K562 (cell line): ENCODE data around the gene CISD3.

Source experiments
- CBX5 ChIP-seq: IDR thresholded peaks from 2 replicates; pipeline ENCODE4 v1.6.1; 2014; ENCODE audit warnings: low read depth, borderline replicate concordance
- GTF2F1 ChIP-seq: IDR thresholded peaks from 2 replicates; pipeline ENCODE4 v1.6.1; 2011; ENCODE audit warnings: low read depth, low read length, improper control_type of control experiment
- NONO ChIP-seq, 2 experiments: fragments of 200-400 bp in 1 of 2; fragments of 450-650 bp in 1 of 2; formaldehyde crosslinking in 1 of 2; IDR thresholded peaks; 2 replicates each; pipeline ENCODE4 v1.6.1; 2017; ENCODE audit warnings: low read depth in 2 of 2, mild to moderate bottlenecking in 2 of 2, moderate library complexity in 2 of 2, low read length in 1 of 2
- NR3C1 ChIP-seq: sonication (generic); formaldehyde crosslinking; IDR thresholded peaks from 2 replicates; pipeline ENCODE4 v1.8.1; 2022; ENCODE audit warnings: missing genetic modification reagents
- ZC3H11A ChIP-seq: IDR thresholded peaks from 2 replicates; pipeline ENCODE4 v1.6.1; 2012; ENCODE audit warnings: low read depth, low read length, improper control_type of control experiment
- ZNF184 ChIP-seq: sonication (generic); formaldehyde crosslinking; IDR thresholded peaks from 2 replicates; pipeline ENCODE4 v1.5.0; 2020; ENCODE audit warnings: missing genetic modification reagents
- TF ChIP-seq, protein P1 (sequence below): fragments of 250-450 bp; sonication (Bioruptor Pico); IDR thresholded peaks from 2 replicates; pipeline ENCODE4 v1.5.0; 2020; ENCODE audit warnings: mild to moderate bottlenecking, borderline replicate concordance
- TF ChIP-seq, protein P2 (sequence below), 3 experiments: IDR thresholded peaks in 2 of 3; conservative IDR thresholded peaks in 1 of 3; 2 replicates each; pipeline ENCODE4 v1.5.1; 2011 to 2012; ENCODE audit warnings: low read length in 3 of 3, mild to moderate bottlenecking in 3 of 3, control low read depth in 2 of 3, improper control_type of control experiment in 1 of 3, inconsistent platforms in 1 of 3, low read depth in 1 of 3, mixed read lengths in 1 of 3, moderate library complexity in 1 of 3; ENCODE audit not compliant: insufficient read depth in 2 of 3

DNA sequence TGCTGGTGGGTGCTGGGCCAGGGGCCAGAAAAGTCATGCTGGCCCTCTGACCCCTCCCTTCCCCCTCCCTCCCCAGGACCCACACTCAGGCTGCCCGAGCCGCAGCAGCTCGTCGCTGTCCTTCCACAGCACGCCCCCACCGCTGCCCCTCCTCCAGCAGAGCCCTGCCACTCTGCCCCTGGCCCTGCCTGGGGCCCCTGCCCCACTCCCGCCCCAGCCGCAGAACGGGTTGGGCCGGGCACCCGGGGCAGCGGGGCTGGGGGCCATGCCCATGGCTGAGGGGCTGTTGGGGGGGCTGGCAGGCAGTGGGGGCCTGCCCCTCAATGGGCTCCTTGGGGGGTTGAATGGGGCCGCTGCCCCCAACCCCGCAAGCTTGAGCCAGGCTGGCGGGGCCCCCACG lies 8.3 kb upstream of the CISD3 start:
- TF ChIP-seq, protein P1, sequence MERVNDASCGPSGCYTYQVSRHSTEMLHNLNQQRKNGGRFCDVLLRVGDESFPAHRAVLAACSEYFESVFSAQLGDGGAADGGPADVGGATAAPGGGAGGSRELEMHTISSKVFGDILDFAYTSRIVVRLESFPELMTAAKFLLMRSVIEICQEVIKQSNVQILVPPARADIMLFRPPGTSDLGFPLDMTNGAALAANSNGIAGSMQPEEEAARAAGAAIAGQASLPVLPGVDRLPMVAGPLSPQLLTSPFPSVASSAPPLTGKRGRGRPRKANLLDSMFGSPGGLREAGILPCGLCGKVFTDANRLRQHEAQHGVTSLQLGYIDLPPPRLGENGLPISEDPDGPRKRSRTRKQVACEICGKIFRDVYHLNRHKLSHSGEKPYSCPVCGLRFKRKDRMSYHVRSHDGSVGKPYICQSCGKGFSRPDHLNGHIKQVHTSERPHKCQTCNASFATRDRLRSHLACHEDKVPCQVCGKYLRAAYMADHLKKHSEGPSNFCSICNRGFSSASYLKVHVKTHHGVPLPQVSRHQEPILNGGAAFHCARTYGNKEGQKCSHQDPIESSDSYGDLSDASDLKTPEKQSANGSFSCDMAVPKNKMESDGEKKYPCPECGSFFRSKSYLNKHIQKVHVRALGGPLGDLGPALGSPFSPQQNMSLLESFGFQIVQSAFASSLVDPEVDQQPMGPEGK: no peak
- no peak for TF ChIP-seq GTF2F1
- no peak for TF ChIP-seq NR3C1 (CRISPR knock-in tag)
- TF ChIP-seq NONO (IDR thresholded peaks at IDR 0.05; ENCODE audit: low read depth in 2 of 2, low read length in 1 of 2): no peak
- TF ChIP-seq ZC3H11A: no peak
- no peak for TF ChIP-seq CBX5
- TF ChIP-seq, protein P2, sequence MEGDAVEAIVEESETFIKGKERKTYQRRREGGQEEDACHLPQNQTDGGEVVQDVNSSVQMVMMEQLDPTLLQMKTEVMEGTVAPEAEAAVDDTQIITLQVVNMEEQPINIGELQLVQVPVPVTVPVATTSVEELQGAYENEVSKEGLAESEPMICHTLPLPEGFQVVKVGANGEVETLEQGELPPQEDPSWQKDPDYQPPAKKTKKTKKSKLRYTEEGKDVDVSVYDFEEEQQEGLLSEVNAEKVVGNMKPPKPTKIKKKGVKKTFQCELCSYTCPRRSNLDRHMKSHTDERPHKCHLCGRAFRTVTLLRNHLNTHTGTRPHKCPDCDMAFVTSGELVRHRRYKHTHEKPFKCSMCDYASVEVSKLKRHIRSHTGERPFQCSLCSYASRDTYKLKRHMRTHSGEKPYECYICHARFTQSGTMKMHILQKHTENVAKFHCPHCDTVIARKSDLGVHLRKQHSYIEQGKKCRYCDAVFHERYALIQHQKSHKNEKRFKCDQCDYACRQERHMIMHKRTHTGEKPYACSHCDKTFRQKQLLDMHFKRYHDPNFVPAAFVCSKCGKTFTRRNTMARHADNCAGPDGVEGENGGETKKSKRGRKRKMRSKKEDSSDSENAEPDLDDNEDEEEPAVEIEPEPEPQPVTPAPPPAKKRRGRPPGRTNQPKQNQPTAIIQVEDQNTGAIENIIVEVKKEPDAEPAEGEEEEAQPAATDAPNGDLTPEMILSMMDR (IDR thresholded peaks at IDR 0.05 in 2 of 3, conservative IDR thresholded peaks at IDR 0.05 in 1 of 3; ENCODE audit: insufficient read depth in 2 of 3, low read depth in 1 of 3, low read length in 3 of 3): no peak
- no peak for TF ChIP-seq ZNF184 (CRISPR knock-in tag)
